GM18519 (cell line): ENCODE data around the gene KCNMA1.

Experiments used
- ATAC-seq: cut with Tn5 transposase; IDR thresholded peaks from one replicate; pipeline ENCODE4 v1.9.1; 2021; ENCODE audit warnings: mild to moderate bottlenecking, moderate library complexity; ENCODE audit not compliant: unreplicated experiment, low FRiP score

Gene KCNMA1

DNA sequence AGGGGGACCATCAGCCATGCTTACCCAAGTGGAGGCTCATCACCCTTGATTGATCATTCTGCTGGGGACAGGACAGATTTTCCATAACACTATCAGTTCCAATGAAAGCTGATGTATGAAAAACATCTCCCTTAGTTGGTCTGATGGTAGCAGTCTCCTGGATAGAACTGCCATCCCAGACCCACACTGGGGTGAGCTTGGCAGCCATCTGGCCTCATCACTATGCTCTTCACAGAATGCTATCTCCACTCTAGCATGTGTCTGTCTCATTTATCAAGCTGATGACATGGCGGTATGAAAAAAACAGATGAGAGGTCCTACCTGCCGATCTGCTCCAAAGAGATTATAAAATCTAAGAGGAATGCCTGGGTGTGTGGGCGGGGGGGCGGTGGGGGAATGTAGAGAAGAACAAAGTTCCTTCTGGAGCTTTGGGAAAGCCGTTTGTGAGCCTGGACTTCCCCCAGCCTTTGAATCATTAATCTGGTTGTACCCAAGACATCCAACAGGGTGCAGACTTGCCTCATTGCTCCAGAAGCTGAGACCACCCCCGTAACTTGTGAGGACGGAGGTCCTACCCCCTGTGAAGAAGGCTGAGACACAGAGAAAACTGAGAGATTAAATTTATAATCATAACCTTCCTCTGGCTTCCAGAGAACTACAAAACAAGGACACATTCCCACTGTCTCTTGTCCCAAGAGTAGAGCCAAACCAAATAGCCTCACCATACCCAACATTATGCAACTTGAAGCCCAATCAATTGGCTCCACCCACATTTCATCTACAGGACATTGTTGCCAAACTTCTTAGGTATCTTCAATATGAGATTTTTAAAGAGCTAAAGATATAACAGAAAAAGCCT is 340.8 kb downstream of the KCNMA1 start:
- no peak for ATAC-seq

- no peak for ATAC-seq
These were observed 343.8 kb downstream of the KCNMA1 start for GRCh38 chr10:77293773-77294172.

DNA sequence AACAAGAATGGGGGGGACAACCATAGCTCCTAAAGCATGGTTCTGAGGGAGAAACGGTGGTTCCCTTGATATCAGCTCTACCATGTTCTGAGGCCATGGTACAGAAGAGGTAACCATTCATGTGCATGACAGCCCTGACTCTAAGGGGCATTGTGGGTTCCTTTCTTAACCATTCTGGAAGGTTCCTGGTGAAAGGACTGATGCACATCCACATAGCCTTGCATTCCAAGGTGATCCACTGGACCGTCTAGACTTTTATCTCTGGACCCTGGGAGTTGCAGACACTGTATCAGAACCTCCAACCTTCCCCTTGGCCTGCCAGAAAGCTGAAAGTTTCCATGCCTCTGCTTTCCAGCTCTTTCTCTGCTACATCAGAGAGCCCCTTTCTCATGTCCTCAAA is 344.3 kb downstream of the KCNMA1 start:
- ATAC-seq, result no peak

- ATAC-seq, result no peak
These were observed 345.8 kb downstream of the KCNMA1 start for GRCh38 chr10:77291596-77292505.

DNA sequence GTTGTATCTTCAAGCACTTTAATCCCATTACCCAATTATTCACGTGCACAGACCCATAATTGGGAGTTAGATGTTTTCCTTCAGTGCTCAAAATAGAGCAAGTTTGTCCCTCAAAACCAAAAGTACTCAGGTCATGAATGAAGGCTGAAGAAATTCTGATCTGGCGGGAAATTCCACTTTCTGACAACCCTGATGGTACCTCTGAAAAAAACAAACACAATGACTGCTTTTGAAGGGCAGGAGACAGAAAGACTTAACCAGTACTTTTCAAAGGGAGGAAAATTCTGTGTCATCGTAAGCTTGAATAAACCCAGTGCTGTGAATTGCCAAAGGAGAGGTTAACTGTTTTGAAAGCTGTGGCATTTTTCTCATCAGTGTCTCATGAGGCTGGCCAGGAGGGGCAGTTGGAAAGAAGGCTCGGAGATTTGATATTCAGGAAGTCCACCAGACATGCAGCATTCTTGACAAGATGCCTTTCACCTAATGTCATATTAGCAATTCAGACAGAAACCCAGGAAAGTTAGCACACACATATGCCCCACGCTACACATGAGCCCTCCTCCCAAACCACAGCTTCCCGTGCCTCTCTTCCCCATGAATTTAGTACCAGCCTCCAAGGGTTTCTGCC is 347.0 kb downstream of the KCNMA1 start:
- no peak for ATAC-seq

DNA sequence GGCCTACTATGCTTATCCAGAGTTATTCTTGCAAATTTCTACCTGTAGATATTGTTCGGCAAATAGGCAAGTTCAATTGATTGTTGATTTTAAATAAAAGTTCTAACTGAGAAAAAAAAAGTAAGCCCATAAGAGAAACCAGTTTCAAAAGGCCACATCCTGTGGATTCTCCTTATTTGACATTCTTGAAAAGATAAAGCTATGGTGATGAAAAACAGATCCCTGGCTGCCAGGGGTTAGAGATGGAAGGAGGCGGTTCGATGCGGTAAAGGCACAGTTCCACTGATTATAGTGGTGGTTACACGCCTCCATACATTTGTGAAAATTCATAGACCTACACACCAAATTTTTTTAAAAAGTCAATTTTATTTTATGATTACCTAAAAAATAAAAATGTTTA is 347.8 kb downstream of the KCNMA1 start:
- no peak for ATAC-seq

DNA sequence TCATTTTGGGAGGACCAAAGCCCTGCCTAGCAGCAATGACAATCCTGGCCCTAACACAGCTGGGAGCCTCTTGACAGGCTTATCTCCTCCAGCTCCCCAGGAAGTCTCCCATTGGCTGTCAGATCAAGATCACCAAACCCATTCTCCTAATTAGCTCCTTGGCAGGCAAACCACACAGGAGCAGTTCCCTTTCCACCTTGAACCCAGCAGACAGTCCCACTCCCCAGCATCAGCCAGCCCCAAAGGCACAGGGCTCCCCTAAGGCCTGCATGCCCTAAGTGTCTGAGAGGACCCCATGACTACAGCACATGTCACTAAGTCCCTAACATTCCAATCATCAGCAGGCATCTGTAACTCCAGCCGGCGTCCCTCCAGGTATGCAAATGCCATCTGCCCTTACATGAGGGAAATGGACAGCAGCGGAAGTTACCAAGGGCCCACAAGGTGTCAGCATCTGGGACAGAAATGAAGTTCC is 348.5 kb downstream of the KCNMA1 start:
- ATAC-seq, result no peak

GRCh38 chr10:77287647-77288120 is 349.9 kb downstream of the KCNMA1 start:
- no peak for ATAC-seq

DNA sequence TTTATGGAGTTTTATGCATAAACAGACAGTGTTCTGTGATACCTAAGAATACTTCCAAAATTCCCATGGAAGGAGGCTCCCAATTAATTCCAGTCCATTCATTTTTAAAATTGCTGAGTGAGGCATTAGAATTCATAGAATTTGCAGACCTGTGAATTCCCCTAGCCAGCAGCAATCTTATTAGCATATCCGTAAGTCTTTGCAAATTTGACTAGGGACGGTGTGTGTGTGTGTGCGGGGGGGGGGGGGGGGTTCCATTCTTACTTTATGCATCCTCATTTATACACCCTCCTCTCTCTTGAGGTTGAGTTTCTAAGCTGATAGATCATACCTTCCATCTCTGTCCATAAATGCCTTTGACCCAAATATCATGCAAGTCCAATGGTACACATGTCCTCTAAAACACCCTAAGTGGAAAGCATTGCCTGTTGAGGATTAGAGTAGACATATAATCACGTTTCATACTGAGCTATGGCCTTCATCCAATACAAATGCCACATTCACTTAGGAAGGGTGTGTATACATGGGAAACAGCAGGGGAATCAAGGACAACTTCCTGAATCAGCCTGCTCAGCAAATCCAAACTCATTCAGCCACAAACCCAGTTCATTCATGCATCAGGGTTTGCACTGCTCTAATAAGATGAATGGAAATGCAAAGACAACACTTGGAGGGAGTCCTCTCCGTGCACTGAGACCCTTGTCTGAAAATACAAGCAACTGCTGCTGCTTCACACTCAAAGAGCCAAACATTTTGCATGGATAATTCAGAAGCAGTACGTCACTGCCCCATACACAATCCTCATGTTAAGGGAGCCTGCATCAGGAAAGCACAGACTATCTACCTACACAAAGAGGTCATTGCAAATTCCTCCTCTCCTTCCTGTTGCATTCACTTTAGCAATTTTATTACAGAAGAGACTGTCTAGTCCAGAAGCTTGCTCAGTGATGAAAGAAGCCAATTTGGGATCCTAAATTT is 350.8 kb downstream of the KCNMA1 start:
- ATAC-seq, result no peak

DNA sequence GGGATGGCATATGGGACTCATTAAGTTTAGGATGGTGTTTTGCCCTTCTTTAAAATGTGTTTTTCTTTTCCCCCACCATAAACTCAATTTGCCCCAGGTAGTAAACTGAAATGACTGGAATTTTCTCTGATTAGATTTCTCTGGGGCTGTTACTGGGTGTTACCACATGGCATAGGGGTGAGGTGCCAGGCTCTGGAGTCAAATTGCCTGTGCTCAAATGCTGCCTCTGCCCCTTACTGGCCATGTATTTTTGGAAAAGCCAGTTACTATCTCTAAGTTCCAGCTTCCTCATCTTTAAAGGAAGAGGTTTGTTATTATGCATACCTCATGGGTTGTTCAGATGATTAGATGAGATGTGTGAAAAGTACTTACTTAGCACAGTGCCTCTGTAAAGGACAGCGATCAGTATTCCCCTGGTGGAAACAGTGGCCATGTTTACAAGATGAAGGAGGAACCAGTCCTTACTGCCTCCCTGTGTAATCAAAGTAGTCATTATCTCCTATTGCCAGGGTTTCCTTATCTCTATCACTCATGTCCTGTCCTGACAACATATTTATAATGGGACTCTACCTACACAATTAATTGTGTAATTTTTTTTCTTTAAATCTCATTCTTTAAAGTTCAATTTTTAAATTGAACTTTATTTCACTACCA is 352.0 kb downstream of the KCNMA1 start:
- ATAC-seq, result no peak

DNA sequence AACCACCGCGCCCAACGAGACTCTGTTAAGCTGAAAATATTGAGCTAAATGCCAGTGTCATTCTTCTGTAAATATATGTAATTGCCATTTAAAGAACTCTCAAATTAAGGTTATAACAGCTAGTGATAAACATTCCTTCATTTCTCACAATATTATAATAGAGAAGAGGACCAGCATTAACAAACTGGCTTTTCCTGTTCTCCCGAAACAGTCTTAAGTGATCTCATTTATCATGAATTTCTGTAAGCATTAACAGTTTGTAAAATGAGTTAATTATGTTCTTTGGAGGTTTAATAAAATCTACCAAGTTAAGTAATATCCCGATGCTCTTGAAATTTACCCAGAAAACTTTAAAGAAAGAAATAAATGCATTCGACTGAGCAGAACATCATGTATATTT is 352.8 kb downstream of the KCNMA1 start:
- no peak for ATAC-seq

- ATAC-seq, result no peak
These were observed 354.3 kb downstream of the KCNMA1 start for GRCh38 chr10:77283326-77283725.

DNA sequence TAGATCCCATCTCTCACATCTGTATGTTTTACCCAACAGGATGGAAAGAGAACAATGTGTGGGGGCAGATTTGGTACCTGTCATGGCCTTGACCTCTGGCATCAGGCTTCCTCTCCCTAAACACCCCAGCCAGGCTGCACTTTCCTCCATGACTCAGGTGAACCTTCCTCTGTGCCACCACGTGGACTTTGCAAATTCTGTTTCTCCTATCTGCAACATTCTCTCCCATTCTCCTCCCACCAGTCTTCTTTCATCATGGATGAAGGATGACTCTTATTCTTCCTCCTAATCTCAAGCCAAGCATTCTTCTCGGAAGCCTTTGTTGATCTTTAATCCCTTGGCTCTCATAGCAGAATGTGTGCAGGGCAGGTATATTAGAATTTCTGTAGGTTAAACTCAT is 355.4 kb downstream of the KCNMA1 start:
- no peak for ATAC-seq

DNA sequence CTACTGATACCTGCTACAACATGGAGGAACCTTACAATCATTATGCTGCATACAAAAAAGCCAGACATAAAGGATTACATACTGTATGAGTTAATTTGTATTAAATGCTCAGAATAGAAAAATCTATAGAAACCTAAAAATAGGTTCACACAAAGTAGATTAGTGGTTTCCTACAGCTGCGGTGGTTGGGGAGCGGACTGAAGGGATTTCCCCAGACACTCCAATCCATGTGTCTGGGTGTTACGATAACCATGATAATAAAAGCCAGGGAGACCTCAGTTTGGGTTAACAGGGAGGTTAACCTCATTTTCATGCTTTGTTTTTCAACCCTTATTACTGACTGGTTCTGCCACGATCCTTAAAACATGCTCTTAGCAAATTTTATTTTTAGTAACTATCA is 355.9 kb downstream of the KCNMA1 start:
- ATAC-seq, result no peak

- no peak for ATAC-seq
These were observed 358.4 kb downstream of the KCNMA1 start for GRCh38 chr10:77279207-77279606.

DNA sequence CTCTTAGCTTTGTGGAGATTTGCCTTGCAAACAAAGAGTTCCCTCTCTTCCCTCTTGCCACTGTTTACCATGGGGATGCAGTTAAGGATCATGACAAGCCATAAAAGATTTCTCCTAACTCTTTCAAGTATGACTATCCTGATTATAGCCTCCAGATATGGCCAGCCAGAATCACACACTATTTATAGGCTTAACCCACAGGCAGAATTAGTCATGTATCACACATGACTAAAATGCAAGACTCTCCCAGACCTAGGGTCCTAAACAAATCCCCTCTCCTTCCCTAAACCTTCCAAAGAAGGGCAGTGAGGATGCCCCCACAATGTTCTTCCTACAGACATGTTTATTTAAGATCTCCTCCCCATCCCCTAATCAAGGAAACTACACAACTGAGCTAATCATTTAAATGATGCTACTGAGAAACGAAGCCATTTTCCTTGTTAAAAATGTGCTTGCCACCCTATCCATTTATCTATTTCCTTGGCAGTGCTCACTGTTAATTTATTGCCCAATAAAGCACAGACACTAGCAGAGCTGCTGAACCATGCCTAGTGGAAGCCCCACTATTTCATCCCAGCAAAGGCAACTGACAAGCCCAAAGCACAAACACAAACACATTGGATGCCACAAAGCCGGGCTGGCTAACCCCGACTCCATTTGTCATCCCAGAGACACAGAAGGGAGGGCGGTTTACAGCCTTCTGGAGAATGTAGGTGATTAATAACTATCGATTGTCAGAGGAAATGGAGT is 363.4 kb downstream of the KCNMA1 start:
- ATAC-seq, result no peak

GRCh38 chr10:77269163-77269562 is 368.4 kb downstream of the KCNMA1 start:
- no peak for ATAC-seq

- ATAC-seq, result no peak
These were observed 368.9 kb downstream of the KCNMA1 start for GRCh38 chr10:77268721-77269120.
